Measurements from ENCODE around the gene USP17L29.
"Not testable (repeated sequence)": the region's sequence is repeated elsewhere in the genome, so short reads cannot be mapped to it uniquely, and the experiment has no call there.

DNA sequence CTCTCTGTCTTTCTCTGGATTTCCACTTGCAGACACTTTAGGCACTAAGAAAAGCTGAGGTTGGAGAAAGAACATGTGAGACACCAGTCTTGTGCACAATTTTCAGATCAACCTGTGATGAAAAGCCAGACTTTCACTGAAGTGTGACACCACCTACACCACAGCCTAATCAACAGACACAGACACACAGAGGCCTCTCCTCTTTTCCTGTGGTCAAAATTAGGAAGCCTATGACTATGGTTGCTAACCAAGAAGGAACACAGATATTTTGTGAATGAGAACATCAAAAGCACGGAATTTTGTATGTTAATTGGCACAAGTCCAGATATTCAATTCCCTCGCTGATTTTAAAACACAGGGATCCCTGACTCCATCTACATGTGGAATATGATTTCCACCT, 35.6 kb downstream of the USP17L29 start:
- TF ChIP-seq, protein P1, sequence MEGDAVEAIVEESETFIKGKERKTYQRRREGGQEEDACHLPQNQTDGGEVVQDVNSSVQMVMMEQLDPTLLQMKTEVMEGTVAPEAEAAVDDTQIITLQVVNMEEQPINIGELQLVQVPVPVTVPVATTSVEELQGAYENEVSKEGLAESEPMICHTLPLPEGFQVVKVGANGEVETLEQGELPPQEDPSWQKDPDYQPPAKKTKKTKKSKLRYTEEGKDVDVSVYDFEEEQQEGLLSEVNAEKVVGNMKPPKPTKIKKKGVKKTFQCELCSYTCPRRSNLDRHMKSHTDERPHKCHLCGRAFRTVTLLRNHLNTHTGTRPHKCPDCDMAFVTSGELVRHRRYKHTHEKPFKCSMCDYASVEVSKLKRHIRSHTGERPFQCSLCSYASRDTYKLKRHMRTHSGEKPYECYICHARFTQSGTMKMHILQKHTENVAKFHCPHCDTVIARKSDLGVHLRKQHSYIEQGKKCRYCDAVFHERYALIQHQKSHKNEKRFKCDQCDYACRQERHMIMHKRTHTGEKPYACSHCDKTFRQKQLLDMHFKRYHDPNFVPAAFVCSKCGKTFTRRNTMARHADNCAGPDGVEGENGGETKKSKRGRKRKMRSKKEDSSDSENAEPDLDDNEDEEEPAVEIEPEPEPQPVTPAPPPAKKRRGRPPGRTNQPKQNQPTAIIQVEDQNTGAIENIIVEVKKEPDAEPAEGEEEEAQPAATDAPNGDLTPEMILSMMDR (IDR thresholded peaks at IDR 0.05; ENCODE audit: borderline replicate concordance, extremely low read depth, low read length, poor library complexity, severe bottlenecking), result not testable (repeated sequence)
- not testable (repeated sequence) for TF ChIP-seq EZH2 (IDR thresholded peaks at IDR 0.05; ENCODE audit: borderline replicate concordance, low read depth, low read length, severe bottlenecking)

Data from DND-41 (cell line).